Measurements from ENCODE around the gene BRI3. TPM values are rescaled to one million over a fixed set of nuclear protein-coding genes. Genes with fewer than 3 reads are reported as not detected.

Gene BRI3
- total RNA-seq, 1 experiment from 2014 or later, result 344 TPM

Other genes starting within 250 kb of the BRI3 start
- 25.4 TPM for gene LMTK2, start 174.8 kb upstream of the BRI3 start, total RNA-seq (2021; ENCODE audit: unreplicated experiment)
- 0.26 TPM for gene BHLHA15, start 70.2 kb upstream of the BRI3 start, total RNA-seq (2021; ENCODE audit: unreplicated experiment)
- 21.0 TPM for gene TECPR1, start 29.5 kb upstream of the BRI3 start, total RNA-seq (2021; ENCODE audit: unreplicated experiment)
- gene BAIAP2L1, start 119.4 kb downstream of the BRI3 start, total RNA-seq (2021; ENCODE audit: unreplicated experiment), result 120 TPM